Activated T-cell treated with anti-CD3 and anti-CD28 coated beads for 48 hours (primary cell): ENCODE data around the gene HSD3B2.
"Not testable (repeated sequence)": the region's sequence is repeated elsewhere in the genome, so short reads cannot be mapped to it uniquely, and the experiment has no call there.

Source experiments
- DNase-seq: peaks from one replicate; pipeline ENCODE4 v3.0.0-alpha.2; 2020; ENCODE audit warnings: low read depth

The HSD3B2 gene

GRCh38 chr1:119414950-119415349 is at the start of gene HSD3B2:
Gene HSD3B2 (plus strand): TSS chr1:119415150. CDS start chr1:119415420, 270 bp downstream.
- no peak for DNase-seq

GRCh38 chr1:119366424-119366823 is 48.5 kb upstream of the HSD3B2 start:
- no peak for DNase-seq

GRCh38 chr1:119367432-119368124 is 47.4 kb upstream of the HSD3B2 start:
- DNase-seq, result no peak

GRCh38 chr1:119368554-119368953 is 46.4 kb upstream of the HSD3B2 start, which contains the start of gene HAO2:
Gene HAO2 (plus strand): TSS chr1:119368785. CDS start chr1:119381086, 12,301 bp downstream.
- no peak for DNase-seq

- no peak for DNase-seq
Observed at GRCh38 chr1:119370748-119371147, 44.2 kb upstream of the HSD3B2 start.

- DNase-seq, result no peak
Observed at GRCh38 chr1:119371815-119372214, 43.1 kb upstream of the HSD3B2 start.

GRCh38 chr1:119372503-119373086 is 42.4 kb upstream of the HSD3B2 start:
- DNase-seq, result no peak

GRCh38 chr1:119373465-119373864 is 41.5 kb upstream of the HSD3B2 start:
- no peak for DNase-seq

GRCh38 chr1:119374208-119374874 is 40.6 kb upstream of the HSD3B2 start:
- no peak for DNase-seq

- no peak for DNase-seq
Observed at GRCh38 chr1:119375366-119375765, 39.6 kb upstream of the HSD3B2 start.

GRCh38 chr1:119376594-119376993 is 38.4 kb upstream of the HSD3B2 start:
- DNase-seq, result no peak

GRCh38 chr1:119377594-119377993 is 37.4 kb upstream of the HSD3B2 start:
- DNase-seq, result not testable (repeated sequence)

GRCh38 chr1:119379117-119379516 is 35.8 kb upstream of the HSD3B2 start:
- DNase-seq, result no peak

GRCh38 chr1:119380304-119380703 is 34.6 kb upstream of the HSD3B2 start:
- no peak for DNase-seq

- no peak for DNase-seq
Observed at GRCh38 chr1:119380983-119381662, 33.8 kb upstream of the HSD3B2 start.

- no peak for DNase-seq
Observed at GRCh38 chr1:119384591-119384990, 30.4 kb upstream of the HSD3B2 start.

GRCh38 chr1:119385650-119386049 is 29.3 kb upstream of the HSD3B2 start:
- no peak for DNase-seq

- DNase-seq, result no peak
Observed at GRCh38 chr1:119387858-119388257, 27.1 kb upstream of the HSD3B2 start.

- DNase-seq, result no peak
Observed at GRCh38 chr1:119388450-119388849, 26.5 kb upstream of the HSD3B2 start.

GRCh38 chr1:119390526-119390925 is 24.4 kb upstream of the HSD3B2 start:
- DNase-seq, result no peak

GRCh38 chr1:119391749-119392148 is 23.2 kb upstream of the HSD3B2 start:
- no peak for DNase-seq

- DNase-seq, result no peak
Observed at GRCh38 chr1:119394085-119394484, 20.9 kb upstream of the HSD3B2 start.

- DNase-seq, result no peak
Observed at GRCh38 chr1:119396982-119397381, 18.0 kb upstream of the HSD3B2 start.
